H1 (cell line): Measurements from ENCODE around the gene THBS3. TPM values are rescaled to one million over a fixed set of nuclear protein-coding genes. Genes with fewer than 3 reads are reported as not detected.
"Not testable (repeated sequence)": the region's sequence is repeated elsewhere in the genome, so short reads cannot be mapped to it uniquely, and the experiment has no call there.

Experiments used
- CTCF ChIA-PET: fragments of 300-600 bp; sonication (Branson Sonifier 250); formaldehyde crosslinking; loops from one replicate; lab custom pipeline; 2021; ENCODE audit not compliant: partially characterized antibody; lab: Charles Lee
- POLR2A ChIA-PET: fragments of 300-600 bp; sonication (Branson Sonifier 250); formaldehyde crosslinking; loops from one replicate; lab custom pipeline; 2021; ENCODE audit warnings: inconsistent platforms; ENCODE audit not compliant: partially characterized antibody; lab: Charles Lee
- DNase-seq, 2 experiments: peaks; one replicate each; pipeline versions ENCODE4 v3.0.0 to v3.0.0-alpha.2; 2010 to 2022; ENCODE audit warnings: low spot score in 2 of 2, low read depth in 1 of 2, mixed read lengths in 1 of 2
- FAIRE-seq: peaks from 2 replicates; lab custom pipeline; 2011; peaks lifted over from hg19 to GRCh38; lab: Jason Lieb, UNC
- H2AFZ ChIP-seq: 2 replicates; pipeline ENCODE4 v1.8.1; 2012; ENCODE audit warnings: low read length, inconsistent platforms
- H2AK5ac ChIP-seq: 2 replicates; pipeline ENCODE4 v1.6.1; 2013; ENCODE audit warnings: low read depth, low read length
- H2BK120ac ChIP-seq: replicated peaks from 2 replicates; pipeline ENCODE3; 2013; ENCODE audit warnings: low read depth, low read length, inconsistent platforms
- H2BK12ac ChIP-seq: 2 replicates; pipeline ENCODE4 v1.6.1; 2013; ENCODE audit warnings: low read depth, low read length
- H2BK15ac ChIP-seq: 2 replicates; pipeline ENCODE4 v1.6.1; 2013; ENCODE audit warnings: low read length
- H2BK20ac ChIP-seq: 2 replicates; pipeline ENCODE4 v1.6.1; 2013; ENCODE audit warnings: low read length
- H2BK5ac ChIP-seq: 2 replicates; pipeline ENCODE4 v1.6.1; 2013; ENCODE audit warnings: low read depth, low read length
- H3K14ac ChIP-seq: 2 replicates; pipeline ENCODE4 v1.6.1; 2013; ENCODE audit warnings: inconsistent platforms; ENCODE audit not compliant: insufficient read length
- H3K18ac ChIP-seq: 2 replicates; pipeline ENCODE4 v1.6.1; 2013; ENCODE audit warnings: low read length; ENCODE audit errors: extremely low read depth
- H3K23ac ChIP-seq: 2 replicates; pipeline ENCODE4 v1.6.1; 2013; ENCODE audit warnings: inconsistent platforms; ENCODE audit not compliant: insufficient read length
- H3K23me2 ChIP-seq: 2 replicates; pipeline ENCODE4 v1.6.1; 2013; ENCODE audit warnings: low read depth, low read length
- H3K27ac ChIP-seq: 2 replicates; pipeline ENCODE4 v1.6.1; 2011; ENCODE audit warnings: low read depth, low read length, inconsistent platforms
- H3K27me3 ChIP-seq, 4 experiments: replicated peaks in 1 of 4; 1 replicate in 1 of 4; 2 replicates in 3 of 4; pipeline versions ENCODE4 v1.6.1 to v1.8.1; 2011 to 2013; ENCODE audit warnings: low read length in 3 of 4, mild to moderate bottlenecking in 3 of 4, inconsistent platforms in 2 of 4, mixed read lengths in 2 of 4, moderate library complexity in 1 of 4; ENCODE audit not compliant: control insufficient read depth in 3 of 4, insufficient read depth in 3 of 4; ENCODE audit errors: extremely low read depth in 1 of 4
- H3K36me3 ChIP-seq, 4 experiments: 2 replicates each; pipeline versions ENCODE4 v1.6.1 to v1.8.1; 2011 to 2013; ENCODE audit warnings: mild to moderate bottlenecking in 4 of 4, low read length in 3 of 4, moderate library complexity in 2 of 4, control low read depth in 1 of 4, inconsistent platforms in 1 of 4; ENCODE audit not compliant: insufficient read depth in 4 of 4, control insufficient read depth in 2 of 4
- H3K4ac ChIP-seq: replicated peaks from 2 replicates; pipeline ENCODE3; 2013; ENCODE audit warnings: low read length, low read depth, mixed read lengths, inconsistent platforms; ENCODE audit not compliant: insufficient read length
- H3K4me1 ChIP-seq, 4 experiments: replicated peaks in 1 of 4; 1 replicate in 1 of 4; 2 replicates in 3 of 4; pipeline versions ENCODE4 v1.6.1 to v1.8.1; 2011 to 2013; ENCODE audit warnings: low read length in 3 of 4, inconsistent platforms in 2 of 4, mixed read lengths in 1 of 4; ENCODE audit not compliant: insufficient read depth in 4 of 4, control insufficient read depth in 3 of 4
- H3K4me2 ChIP-seq, 2 experiments: 2 replicates each; pipeline versions ENCODE4 v1.6.1 to v1.8.1; 2011 to 2013; ENCODE audit warnings: low read depth in 2 of 2, low read length in 2 of 2, control low read depth in 1 of 2, inconsistent platforms in 1 of 2, mild to moderate bottlenecking in 1 of 2; ENCODE audit not compliant: insufficient read depth in 1 of 2
- H3K4me3 ChIP-seq, 4 experiments: fragments of 200-600, 300-600 bp in 1 of 4; sonication (generic), shearing (Covaris generic), sonication (Bioruptor Twin) in 1 of 4; 2 replicates each; pipeline versions ENCODE4 v1.5.1 to v1.8.1; 2011 to 2016; ENCODE audit warnings: low read length in 4 of 4, low read depth in 3 of 4, control low read depth in 2 of 4, inconsistent platforms in 2 of 4, mild to moderate bottlenecking in 2 of 4, mixed read lengths in 1 of 4, moderate library complexity in 1 of 4; ENCODE audit not compliant: insufficient read depth in 2 of 4; ENCODE audit errors: extremely low read depth in 1 of 4
- H3K56ac ChIP-seq: replicated peaks from 2 replicates; pipeline ENCODE3; 2013; ENCODE audit warnings: low read depth, mild to moderate bottlenecking, mixed read lengths, low read length, inconsistent platforms; ENCODE audit not compliant: insufficient read length
- H3K79me1 ChIP-seq: 2 replicates; pipeline ENCODE4 v1.6.1; 2013; ENCODE audit warnings: low read depth, low read length, control low read depth
- H3K79me2 ChIP-seq, 2 experiments: 2 replicates each; pipeline versions ENCODE4 v1.6.1 to v1.8.1; 2012 to 2013; ENCODE audit warnings: low read length in 2 of 2, mild to moderate bottlenecking in 2 of 2, inconsistent platforms in 1 of 2; ENCODE audit not compliant: insufficient read depth in 2 of 2, control insufficient read depth in 1 of 2
- H3K9ac ChIP-seq, 4 experiments: replicated peaks in 1 of 4; 1 replicate in 1 of 4; 2 replicates in 3 of 4; pipeline versions ENCODE4 v1.6.1 to v1.8.1; 2011 to 2013; ENCODE audit warnings: low read depth in 3 of 4, low read length in 3 of 4, control low read depth in 2 of 4, mild to moderate bottlenecking in 2 of 4, moderate library complexity in 2 of 4, inconsistent platforms in 1 of 4; ENCODE audit errors: extremely low read depth in 1 of 4
- H3K9me3 ChIP-seq, 2 experiments: 2 replicates each; pipeline versions ENCODE4 v1.6.1 to v1.8.1; 2012 to 2013; ENCODE audit warnings: mild to moderate bottlenecking in 2 of 2, moderate library complexity in 2 of 2, control low read depth in 1 of 2, inconsistent platforms in 1 of 2, low read depth in 1 of 2, low read length in 1 of 2, mixed read lengths in 1 of 2; ENCODE audit not compliant: insufficient read depth in 2 of 2
- H4K20me1 ChIP-seq, 2 experiments: replicated peaks in 1 of 2; 2 replicates each; pipeline versions ENCODE3 to v1.8.1; 2011 to 2013; ENCODE audit warnings: inconsistent platforms in 2 of 2, low read length in 2 of 2, mild to moderate bottlenecking in 1 of 2; ENCODE audit not compliant: insufficient read depth in 2 of 2, control insufficient read depth in 1 of 2
- H4K5ac ChIP-seq: 2 replicates; pipeline ENCODE4 v1.6.1; 2013; ENCODE audit warnings: low read length, low read depth, mixed read lengths, inconsistent platforms; ENCODE audit not compliant: insufficient read length
- H4K8ac ChIP-seq: 2 replicates; pipeline ENCODE4 v1.8.0; 2013; ENCODE audit warnings: mild to moderate bottlenecking, moderate library complexity, low read length, inconsistent platforms; ENCODE audit not compliant: insufficient read depth; ENCODE audit errors: extremely low read depth
- H4K91ac ChIP-seq: replicated peaks from 2 replicates; pipeline ENCODE3; 2013; ENCODE audit warnings: low read length, mixed read lengths, inconsistent platforms; ENCODE audit not compliant: insufficient read length
- WGBS, 2 experiments: shearing (Covaris generic) in 1 of 2; methylation state at CpG; one replicate each; pipeline versions ENCODE4 v1.1.6 to v1.1.7; 2013 to 2015; ENCODE audit warnings: low lambda C conversion rate in 2 of 2, mixed read lengths in 2 of 2, inconsistent platforms in 1 of 2, low coverage in 1 of 2, missing lambda C conversion rate in 1 of 2; ENCODE audit not compliant: insufficient replicate concordance in 2 of 2, insufficient coverage in 1 of 2, insufficient read length in 1 of 2; ENCODE audit errors: extremely low coverage in 1 of 2, missing lambda C conversion rate in 1 of 2; 5-methylcytosine and 5-hydroxymethylcytosine counted together
- polyA plus RNA-seq, 7 experiments: library from polyadenylated mRNA; depleted of rRNA in 3 of 7; stranded (reverse) in 5 of 7; unstranded in 2 of 7; fragments of >200 nt in 5 of 7; fragments of 200-250 nt in 2 of 7; gene quantifications; 1 replicate in 5 of 7; 2 replicates in 1 of 7; 4 replicates in 1 of 7; pipeline versions ENCODE4 v1.2.1 to v1.2.3, GENCODE V29; 2011 to 2013; ENCODE audit warnings: missing spikeins in 2 of 7, mixed read lengths in 2 of 7
- total RNA-seq: library from RNA; stranded (reverse); fragmentation: NEBNext Ultra II Directional; extraction: Animal tissue kit (Norgen Biotek cat#: 25700); gene quantifications from 2 replicates; pipeline ENCODE4 v1.2.1, GENCODE V29; 2021

Gene THBS3
- total and polyA plus RNA-seq, 2 of the 8 experiments (the other 6 are each of a cell fraction or from before 2014, with no cell fraction given), result 3.0 to 3.5 TPM

GRCh38 chr1:155232001-155232978 is 24.6 kb upstream of the THBS3 start:
- not testable (repeated sequence) for H2AK5ac ChIP-seq, H3K4me2 ChIP-seq, H4K5ac ChIP-seq, H3K4me3 ChIP-seq, H3K23ac ChIP-seq, H4K91ac ChIP-seq, H2AFZ ChIP-seq, H3K56ac ChIP-seq, H3K36me3 ChIP-seq, H3K27ac ChIP-seq, H3K9ac ChIP-seq, H3K14ac ChIP-seq, H3K18ac ChIP-seq, H3K23me2 ChIP-seq, H3K4ac ChIP-seq, FAIRE-seq, H3K27me3 ChIP-seq, H2BK12ac ChIP-seq, H2BK20ac ChIP-seq, H3K4me1 ChIP-seq, H4K20me1 ChIP-seq, H2BK120ac ChIP-seq, H3K9me3 ChIP-seq, H2BK15ac ChIP-seq, DNase-seq, H4K8ac ChIP-seq, H3K79me1 ChIP-seq, H3K79me2 ChIP-seq, H2BK5ac ChIP-seq
- CTCF ChIA-PET, result interaction anchor here (1.9 kb wide), 1 partner anchor 17 kb away, joined by 7 read pairs; no protein-coding TSS in a partner anchor
- POLR2A ChIA-PET, result interaction anchor here (1.1 to 1.2 kb wide), 3 partner anchors 10 to 25 kb away, joined by 3 to 4 read pairs (median 3); partner anchors contain the start of gene MTX1
- 85% methylated on average over 11 of the region's 13 CpGs; no CpG with 5 or more reads in 1 of the 2 experiments for WGBS, 2 experiments
